ENCODE measurements around the gene GOLGA2.

- TF ChIP-seq CTCF (IDR thresholded peaks at IDR 0.05; ENCODE audit: insufficient read depth, low read depth, low read length) (no peak), EZH2 (IDR thresholded peaks at IDR 0.05; ENCODE audit: insufficient read depth, low read length) (no peak)
Observed at GRCh38 chr9:128231638-128232527, 43.9 kb downstream of the GOLGA2 start.
